NK-92 (cell line): ENCODE data around the gene BDKRB1.
"Not testable (repeated sequence)": the region's sequence is repeated elsewhere in the genome, so short reads cannot be mapped to it uniquely, and the experiment has no call there.

ENCODE experiments used
- DNase-seq: peaks from one replicate; lab custom pipeline; 2025; ENCODE audit not compliant: unreplicated experiment; lab: John Stamatoyannopoulos, UW

The BDKRB1 gene

GRCh38 chr14:96233661-96234060, 22.3 kb upstream of the BDKRB1 start:
- no peak for DNase-seq

- no peak for DNase-seq
Observed at GRCh38 chr14:96235426-96235825, 20.6 kb upstream of the BDKRB1 start.

GRCh38 chr14:96237641-96238040, 18.4 kb upstream of the BDKRB1 start:
- no peak for DNase-seq

- DNase-seq: no peak
Observed at GRCh38 chr14:96238676-96239265, 17.2 kb upstream of the BDKRB1 start.

- no peak for DNase-seq
Observed at GRCh38 chr14:96239711-96240141, 16.3 kb upstream of the BDKRB1 start.

GRCh38 chr14:96240641-96241040, 15.4 kb upstream of the BDKRB1 start:
- DNase-seq: no peak

- DNase-seq: no peak
Observed at GRCh38 chr14:96242126-96242525, 13.9 kb upstream of the BDKRB1 start.

GRCh38 chr14:96243785-96244184, 12.2 kb upstream of the BDKRB1 start:
- no peak for DNase-seq

- DNase-seq: not testable (repeated sequence)
Observed at GRCh38 chr14:96245074-96245473, 10.9 kb upstream of the BDKRB1 start.

GRCh38 chr14:96245710-96246538, 10.1 kb upstream of the BDKRB1 start:
- no peak for DNase-seq

GRCh38 chr14:96246539-96246847, 9.5 kb upstream of the BDKRB1 start:
- DNase-seq: no peak

GRCh38 chr14:96247031-96247430, 9.0 kb upstream of the BDKRB1 start:
- DNase-seq: no peak

- DNase-seq: no peak
Observed at GRCh38 chr14:96249029-96249428, 7.0 kb upstream of the BDKRB1 start.

GRCh38 chr14:96250485-96250884, 5.5 kb upstream of the BDKRB1 start:
- no peak for DNase-seq

GRCh38 chr14:96251656-96252155, 4.3 kb upstream of the BDKRB1 start:
- no peak for DNase-seq

- DNase-seq: no peak
Observed at GRCh38 chr14:96252323-96252998, 3.5 kb upstream of the BDKRB1 start.

GRCh38 chr14:96252999-96253539, 2.9 kb upstream of the BDKRB1 start:
- DNase-seq: no peak

- DNase-seq: no peak
Observed at GRCh38 chr14:96254687-96255086, 1.3 kb upstream of the BDKRB1 start.

- no peak for DNase-seq
Observed at GRCh38 chr14:96256407-96256806, 397 bp downstream of the BDKRB1 start.

- no peak for DNase-seq
Observed at GRCh38 chr14:96257056-96257455, 1.0 kb downstream of the BDKRB1 start.

- DNase-seq: no peak
Observed at GRCh38 chr14:96257900-96258299, 1.9 kb downstream of the BDKRB1 start.

- no peak for DNase-seq
Observed at GRCh38 chr14:96260341-96260821, 4.4 kb downstream of the BDKRB1 start.
